D721Med (cell line): ENCODE data around the gene NPTX2.

Experiments
- DNase-seq: peaks from one replicate; pipeline ENCODE4 v3.0.0; 2011; ENCODE audit warnings: low spot score; ENCODE audit not compliant: insufficient read length
- FAIRE-seq: peaks from 2 replicates; lab custom pipeline; 2011; peaks lifted over from hg19 to GRCh38; lab: Jason Lieb, UNC
- CTCF ChIP-seq: IDR thresholded peaks from 2 replicates; pipeline ENCODE4 v1.5.1; 2012; ENCODE audit warnings: mild to moderate bottlenecking, control low read depth; ENCODE audit not compliant: insufficient read depth; ENCODE audit errors: missing control alignments

Gene NPTX2

GRCh38 chr7:98573816-98574215, 43.3 kb upstream of the NPTX2 start:
- DNase-seq = no peak
- no peak for TF ChIP-seq CTCF
- no peak for FAIRE-seq

- FAIRE-seq (no peak), DNase-seq (no peak)
- no peak for TF ChIP-seq CTCF
These were observed 41.2 kb upstream of the NPTX2 start for GRCh38 chr7:98575878-98576277.

- TF ChIP-seq CTCF = no peak
- DNase-seq (no peak), FAIRE-seq (no peak)
These were observed 32.3 kb upstream of the NPTX2 start for GRCh38 chr7:98584830-98585229.

- FAIRE-seq = no peak
- TF ChIP-seq CTCF = no peak
- DNase-seq = no peak
These were observed 25.2 kb upstream of the NPTX2 start for GRCh38 chr7:98591926-98592325.

GRCh38 chr7:98594348-98594747, 22.7 kb upstream of the NPTX2 start:
- FAIRE-seq = no peak
- DNase-seq = no peak
- TF ChIP-seq CTCF = no peak

- no peak for FAIRE-seq
- TF ChIP-seq CTCF = no peak
- no peak for DNase-seq
These were observed 22.3 kb upstream of the NPTX2 start for GRCh38 chr7:98594787-98595186.

- FAIRE-seq (no peak), DNase-seq (no peak)
These were observed 18.1 kb upstream of the NPTX2 start for GRCh38 chr7:98598846-98599615.

More at GRCh38 chr7:98598846-98599615, 18.1 kb upstream of the NPTX2 start:
- no peak for TF ChIP-seq CTCF
